GM18519 (cell line): ENCODE results near the gene SIGLEC10.
"Not testable (repeated sequence)": the region's sequence is repeated elsewhere in the genome, so short reads cannot be mapped to it uniquely, and the experiment has no call there.

Source experiments
- ATAC-seq: cut with Tn5 transposase; IDR thresholded peaks from one replicate; pipeline ENCODE4 v1.9.1; 2021; ENCODE audit warnings: mild to moderate bottlenecking, moderate library complexity; ENCODE audit not compliant: unreplicated experiment, low FRiP score

The SIGLEC10 gene, protein sequence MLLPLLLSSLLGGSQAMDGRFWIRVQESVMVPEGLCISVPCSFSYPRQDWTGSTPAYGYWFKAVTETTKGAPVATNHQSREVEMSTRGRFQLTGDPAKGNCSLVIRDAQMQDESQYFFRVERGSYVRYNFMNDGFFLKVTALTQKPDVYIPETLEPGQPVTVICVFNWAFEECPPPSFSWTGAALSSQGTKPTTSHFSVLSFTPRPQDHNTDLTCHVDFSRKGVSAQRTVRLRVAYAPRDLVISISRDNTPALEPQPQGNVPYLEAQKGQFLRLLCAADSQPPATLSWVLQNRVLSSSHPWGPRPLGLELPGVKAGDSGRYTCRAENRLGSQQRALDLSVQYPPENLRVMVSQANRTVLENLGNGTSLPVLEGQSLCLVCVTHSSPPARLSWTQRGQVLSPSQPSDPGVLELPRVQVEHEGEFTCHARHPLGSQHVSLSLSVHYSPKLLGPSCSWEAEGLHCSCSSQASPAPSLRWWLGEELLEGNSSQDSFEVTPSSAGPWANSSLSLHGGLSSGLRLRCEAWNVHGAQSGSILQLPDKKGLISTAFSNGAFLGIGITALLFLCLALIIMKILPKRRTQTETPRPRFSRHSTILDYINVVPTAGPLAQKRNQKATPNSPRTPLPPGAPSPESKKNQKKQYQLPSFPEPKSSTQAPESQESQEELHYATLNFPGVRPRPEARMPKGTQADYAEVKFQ

DNA sequence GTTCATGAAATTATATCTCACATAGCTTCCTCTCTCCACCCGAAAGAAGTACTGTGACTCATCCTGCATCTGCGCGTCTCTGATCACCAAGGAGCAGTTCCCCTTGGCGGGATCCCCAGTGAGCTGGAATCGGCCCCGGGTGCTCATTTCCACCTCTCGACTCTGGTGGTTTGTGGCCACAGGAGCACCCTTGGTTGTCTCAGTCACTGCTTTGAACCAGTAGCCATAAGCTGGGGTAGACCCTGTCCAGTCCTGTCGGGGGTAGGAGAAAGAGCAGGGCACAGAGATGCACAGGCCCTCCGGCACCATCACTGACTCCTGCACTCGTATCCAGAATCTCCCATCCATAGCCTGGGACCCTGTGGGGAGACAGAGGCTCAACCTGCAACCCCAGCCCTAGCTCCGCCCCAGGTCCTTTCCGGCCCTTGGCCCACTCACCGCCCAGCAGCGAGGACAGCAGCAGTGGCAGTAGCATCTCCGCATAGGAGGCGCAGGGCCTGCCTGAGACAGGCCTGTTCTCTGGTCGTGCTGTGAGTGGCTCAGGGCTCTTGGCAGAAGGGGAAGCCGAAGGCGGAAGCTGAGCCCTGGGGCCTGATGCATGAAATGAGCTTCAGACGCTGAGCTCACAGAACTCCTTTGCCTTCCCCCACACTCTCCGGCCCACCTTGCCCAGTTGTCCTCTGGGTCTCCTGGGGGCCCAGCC is at the start of gene SIGLEC10:
TSS of gene SIGLEC10 (minus strand) at position 536 of the 703 bp plus-strand sequence. CDS start at position 475, 61 bp downstream.
- ATAC-seq, result peak; percentile 59

DNA sequence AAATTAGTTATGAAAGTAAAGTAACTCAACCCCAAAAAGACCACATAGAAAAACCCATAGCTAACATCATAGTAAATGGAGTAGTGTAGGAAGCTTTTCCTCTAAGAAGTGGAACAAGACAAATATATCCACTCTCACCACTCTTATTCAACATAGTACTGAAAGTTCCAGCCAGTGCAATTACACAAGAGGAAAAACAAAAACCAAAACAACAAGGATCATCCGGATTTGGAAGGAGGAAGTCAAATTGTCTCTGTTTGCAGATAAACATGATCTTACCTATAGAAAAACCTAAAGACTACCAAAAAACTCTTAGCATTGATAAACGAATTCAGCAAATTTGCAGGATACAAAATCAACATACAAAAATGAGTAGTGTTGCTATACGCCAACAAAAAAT is 49.3 kb upstream of the SIGLEC10 start:
- ATAC-seq, result no peak

DNA sequence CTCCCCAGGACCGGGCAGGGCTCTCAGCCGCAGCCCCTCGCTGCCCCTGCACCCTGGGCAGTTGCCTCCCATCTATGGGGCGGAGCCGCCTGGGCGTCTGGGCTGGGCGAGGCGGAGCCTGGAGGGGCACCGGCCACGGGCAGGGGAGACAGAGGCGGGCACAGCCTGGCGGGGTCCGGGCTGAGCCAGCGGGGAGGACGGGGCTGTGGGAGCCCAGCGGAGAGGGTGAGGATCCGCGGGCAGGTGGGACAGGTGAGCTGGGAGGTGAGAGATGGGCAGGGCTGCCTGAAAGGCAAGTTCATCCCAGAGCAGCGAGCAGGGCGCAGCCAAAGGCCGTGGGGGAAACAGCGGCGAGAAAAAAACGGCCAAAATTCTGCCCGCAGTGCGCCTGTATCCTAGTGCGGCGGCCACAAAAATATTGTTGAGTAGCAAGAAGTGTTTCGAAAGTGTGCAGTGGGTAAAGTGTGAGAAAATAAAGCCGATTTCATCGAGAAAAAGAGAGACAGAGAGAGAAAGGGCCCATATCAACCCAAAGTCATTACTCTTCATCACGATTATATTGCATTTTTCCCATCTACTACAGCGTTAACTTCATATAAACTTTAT is 46.6 kb upstream of the SIGLEC10 start:
- ATAC-seq, result not testable (repeated sequence)

DNA sequence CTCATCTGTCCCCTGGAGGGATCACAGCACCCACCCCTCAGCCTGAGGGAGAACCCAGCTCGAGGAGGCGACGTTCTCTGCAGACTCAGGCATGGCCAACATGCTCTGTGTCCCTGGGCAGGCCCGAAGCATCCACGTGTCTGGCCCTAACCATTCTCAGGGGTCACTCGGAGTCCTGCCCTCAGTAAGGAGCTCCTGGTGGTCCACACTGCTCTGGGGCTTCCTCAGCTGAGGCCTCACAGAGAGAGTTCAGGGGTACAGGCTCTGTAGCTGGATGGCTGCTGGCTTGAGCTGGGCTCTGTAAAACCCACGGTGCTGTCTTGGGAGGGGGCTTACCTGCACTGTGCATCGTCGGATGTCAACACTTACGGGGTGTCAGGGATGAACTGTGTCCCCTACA is 45.2 kb upstream of the SIGLEC10 start:
- ATAC-seq, result no peak

DNA sequence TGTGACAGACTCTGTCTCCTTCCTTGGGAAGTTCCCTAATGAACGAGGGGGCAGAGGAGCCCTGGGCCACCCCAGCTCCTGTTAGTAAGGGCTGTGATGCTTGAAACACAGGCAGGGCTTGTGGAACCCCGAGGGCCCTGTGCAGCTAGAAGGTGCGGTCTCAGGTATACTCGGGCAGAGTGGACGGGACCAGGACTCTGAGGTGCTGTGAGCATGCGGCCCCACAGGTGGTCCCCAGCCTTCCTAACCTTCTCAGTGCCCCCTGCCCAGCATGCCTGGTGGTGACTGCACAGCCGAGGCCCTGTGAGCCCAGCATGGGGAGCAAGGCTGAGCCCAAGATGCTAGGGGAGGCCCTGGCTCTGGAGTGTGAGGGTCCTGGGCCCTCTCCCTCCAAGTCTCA is 44.8 kb upstream of the SIGLEC10 start:
- no peak for ATAC-seq

DNA sequence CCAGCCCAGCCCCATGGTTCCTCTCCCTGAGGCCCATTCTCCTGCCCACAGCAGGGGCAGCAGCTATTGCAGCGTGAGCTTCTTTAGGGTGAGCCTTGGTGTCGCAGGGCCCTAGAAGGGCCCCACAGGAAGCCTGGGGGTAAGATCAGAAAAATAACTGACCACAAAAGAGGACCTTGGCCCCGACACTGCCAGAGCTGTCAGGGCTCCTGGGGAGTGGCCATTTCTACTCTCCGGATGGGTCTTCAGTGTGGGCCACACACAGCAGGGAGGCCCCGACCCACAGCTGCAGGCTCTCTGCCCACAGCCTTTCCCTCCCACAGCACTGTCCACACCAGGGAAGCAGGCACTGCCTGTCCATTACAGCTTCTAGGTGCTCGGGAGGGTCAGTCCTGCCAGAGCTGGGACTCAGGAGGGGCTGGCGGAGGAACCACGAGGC is 44.3 kb upstream of the SIGLEC10 start:
- ATAC-seq, result no peak

DNA sequence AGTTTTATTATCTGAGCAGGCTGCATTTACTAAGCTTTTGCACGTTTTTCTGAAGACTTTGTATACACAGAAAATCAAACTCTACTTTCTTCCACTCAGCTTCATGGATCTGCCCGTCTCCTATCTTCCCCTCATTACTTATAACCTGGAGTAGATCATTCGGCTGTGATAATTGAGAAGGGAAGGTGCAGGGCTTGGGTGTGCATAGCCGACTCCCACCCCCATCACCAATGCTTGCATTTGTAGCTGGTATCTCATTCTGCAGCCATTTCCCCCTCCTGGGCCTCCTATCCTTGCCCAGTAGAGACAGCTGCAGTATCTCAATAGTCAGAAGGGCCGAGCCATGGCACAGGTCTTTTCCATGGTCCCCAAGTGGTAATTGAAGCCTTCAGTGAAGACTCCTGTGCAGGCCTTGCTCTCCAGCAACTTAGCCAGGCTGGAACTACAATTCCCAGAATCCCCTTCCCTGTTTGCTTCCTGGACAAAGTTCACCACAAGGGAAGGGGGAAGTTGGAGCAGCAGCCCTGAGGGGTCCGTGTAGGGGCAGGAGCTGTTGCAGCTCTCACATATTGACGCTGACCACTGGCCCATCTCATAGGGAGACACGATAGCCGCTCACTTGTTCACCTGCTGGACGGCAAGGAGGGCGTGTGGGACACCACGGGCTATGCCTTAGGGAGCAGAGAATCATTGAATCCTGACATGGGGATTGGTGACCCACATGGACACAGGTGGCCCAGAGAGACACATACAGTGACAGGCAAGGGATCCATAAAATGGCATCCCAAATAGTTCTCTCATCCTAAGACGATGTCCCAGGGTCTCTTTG is 42.9 kb upstream of the SIGLEC10 start:
- no peak for ATAC-seq

DNA sequence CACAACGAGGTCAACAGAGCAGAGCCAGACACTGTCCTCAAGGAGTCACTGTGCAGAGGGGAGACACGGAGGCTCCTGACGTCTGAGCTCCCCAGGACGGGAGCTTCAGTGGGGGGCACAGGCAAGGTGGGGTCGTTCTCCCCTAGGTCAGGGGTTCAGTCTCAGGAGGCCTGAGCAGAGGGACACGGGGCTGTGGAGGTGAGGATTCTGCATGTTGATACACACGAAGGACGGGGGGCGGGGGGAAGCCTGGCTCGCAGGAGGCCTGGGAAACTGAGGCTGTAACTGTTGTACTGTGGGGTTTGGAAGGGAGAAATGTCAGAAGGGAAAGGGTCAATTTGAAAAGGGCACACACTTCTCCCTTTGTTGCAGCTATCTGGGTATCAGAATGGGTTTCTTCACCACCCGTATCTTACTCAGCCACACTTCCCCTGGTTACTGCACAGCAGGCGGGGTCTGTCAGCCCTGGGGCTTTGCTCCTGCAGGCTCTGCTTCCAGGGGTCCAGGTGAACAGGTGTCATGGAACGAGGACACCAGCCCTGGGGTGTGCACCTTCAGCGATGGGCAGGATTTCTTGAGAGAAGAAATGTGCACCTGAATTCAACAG is 41.6 kb upstream of the SIGLEC10 start:
- no peak for ATAC-seq

DNA sequence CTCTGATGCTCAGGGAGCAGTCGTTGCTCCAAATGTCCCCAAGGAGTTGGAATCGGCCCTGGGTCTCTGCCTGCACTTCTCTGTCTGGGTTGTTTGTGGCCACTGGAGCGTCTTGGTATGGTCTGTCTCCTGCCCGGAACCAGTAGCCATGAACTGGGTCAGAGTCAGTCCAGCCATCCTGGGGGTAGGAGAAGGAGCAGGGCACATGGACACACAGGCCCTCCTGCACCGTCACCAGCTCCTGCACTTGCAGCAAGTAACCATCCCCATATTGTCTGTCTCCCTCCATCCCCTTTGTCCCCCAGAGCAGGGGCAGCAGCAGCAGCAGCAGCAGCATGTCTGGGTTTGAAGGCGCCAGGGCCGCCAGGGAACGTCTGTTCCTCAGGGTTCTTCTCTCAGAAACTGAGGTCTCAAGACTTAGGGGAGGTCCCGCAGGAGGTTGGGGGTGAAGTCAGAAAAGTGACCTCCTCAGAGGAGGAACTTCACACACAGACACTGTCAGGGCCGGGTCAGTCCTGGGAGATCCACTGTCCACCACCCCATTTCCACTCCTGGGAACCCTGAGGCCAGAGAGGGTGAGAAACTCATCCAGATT is 40.7 kb upstream of the SIGLEC10 start, which contains the start of gene SIGLEC8:
TSS of gene SIGLEC8 (minus strand) at position 404 of the 595 bp plus-strand sequence. CDS start at position 337, 67 bp downstream.
- no peak for ATAC-seq

DNA sequence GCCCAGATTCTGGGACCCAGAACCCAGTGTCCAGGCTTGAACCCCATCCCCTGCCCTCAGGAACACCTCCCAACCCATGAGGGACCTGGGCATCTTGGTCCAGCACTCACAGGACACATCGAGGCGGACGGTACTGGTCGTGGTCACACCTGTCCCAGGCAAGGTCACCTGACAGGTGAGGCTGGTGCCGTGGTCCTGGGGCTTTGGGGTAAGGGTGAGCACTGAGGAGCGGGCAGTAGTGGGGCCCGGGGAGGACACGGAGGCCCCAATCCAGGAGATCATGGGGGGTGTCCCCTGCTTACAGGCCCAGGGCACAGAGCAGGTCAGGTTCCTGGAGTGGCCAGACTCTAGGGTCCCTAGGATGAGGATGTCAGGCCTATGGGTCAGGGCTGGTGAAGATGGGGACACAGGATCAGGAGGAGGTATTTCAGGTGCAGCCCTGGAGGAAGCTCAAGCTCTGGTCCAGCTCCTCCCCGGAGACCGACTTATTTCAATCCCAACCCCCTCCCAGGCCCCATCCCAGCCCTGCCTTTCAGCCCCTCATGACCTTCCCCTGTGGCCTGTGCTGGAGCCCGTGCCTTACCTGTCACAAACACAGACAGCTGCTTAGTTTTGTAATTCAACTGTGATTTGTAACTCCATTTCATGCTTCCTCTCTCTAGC is 40.0 kb upstream of the SIGLEC10 start:
- no peak for ATAC-seq

DNA sequence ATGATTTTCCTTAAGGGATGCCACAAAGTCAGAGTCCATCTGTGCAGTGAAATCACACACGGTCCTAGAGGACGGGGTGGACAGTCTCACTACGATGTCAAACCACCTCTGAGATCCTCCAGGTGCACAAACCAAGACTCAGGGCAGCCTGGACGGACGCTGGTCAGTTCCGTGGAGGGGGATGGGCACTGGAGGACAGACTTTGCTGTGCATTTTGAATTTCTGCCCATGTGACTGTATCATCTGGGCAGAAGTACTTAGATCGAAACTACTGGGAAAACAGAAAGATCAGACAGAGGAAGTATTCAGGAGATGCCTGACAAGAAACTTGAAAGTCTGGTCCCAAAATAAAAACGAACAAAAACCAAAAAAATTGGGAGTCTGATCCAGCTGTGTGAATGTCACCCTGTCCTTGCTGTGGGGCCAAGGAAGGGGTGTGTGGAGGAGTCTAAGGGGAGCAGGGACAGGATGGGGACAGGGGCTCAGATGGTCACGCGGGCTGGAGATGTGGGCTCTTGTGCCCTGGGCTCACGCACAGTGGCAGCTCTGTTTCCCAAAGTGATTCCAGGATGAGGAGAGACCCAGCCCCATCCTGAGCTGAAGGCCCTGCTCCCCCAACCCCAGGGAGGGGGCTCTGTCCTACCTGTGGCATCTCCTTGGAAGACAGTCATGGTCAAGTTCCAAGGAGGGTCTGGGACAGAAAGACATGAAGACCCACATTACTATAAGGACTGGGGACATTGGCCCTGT is 39.3 kb upstream of the SIGLEC10 start:
- ATAC-seq, result no peak

DNA sequence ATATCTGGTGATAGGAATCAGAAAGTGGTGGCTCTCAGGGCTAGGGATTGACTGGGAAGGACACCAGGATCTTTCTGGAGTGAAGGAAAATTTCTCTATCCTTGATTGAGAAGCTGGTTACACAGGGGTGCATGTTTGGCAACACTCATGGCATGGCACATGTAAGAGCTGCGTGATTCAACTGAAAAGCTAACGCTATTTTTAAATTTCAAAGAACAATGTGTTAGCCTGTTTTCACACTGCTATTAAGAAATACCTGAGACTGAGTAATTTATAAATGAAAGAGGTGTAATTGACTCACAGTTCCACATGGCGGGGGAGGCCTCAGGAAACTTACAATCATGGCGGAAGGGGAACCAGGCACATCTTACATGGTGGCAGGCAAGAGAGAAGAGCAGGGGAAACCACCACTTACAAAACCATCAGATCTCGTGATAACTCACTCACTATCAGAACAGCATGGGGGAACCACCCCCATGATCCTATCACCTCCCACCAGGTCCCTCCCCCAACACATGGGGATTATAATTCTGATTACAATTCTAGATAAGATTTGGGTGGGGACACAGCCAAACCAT is 33.4 kb upstream of the SIGLEC10 start:
- ATAC-seq, result no peak

DNA sequence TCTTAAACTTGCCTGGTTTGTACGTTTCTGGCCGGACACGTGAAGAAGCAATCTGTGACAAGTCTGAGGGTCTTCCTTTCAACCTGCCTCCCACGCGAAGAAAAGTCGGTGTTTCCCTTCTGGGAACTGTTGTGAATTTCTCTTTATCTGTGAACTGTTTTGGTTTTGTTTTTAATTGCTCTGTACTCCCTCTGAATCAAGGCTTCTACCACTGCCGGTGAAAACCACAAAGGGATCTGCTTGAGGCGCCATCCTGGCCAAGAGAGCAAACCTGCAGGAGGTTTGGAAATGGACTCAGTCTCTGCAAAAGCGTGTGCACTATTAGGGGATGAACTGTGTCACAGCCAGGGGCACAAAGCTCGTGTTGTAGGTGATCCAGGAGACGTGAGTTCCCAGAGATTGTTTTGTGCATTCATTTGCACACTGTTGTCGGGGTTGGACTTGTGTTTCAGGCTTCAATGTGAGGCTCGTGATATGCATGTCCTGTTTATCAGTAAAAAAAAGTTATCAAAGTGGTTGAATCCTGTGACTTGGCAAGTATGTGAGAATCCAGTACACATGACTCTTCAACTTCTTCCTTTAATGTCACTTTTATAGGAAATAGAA is 31.1 kb upstream of the SIGLEC10 start:
- no peak for ATAC-seq

DNA sequence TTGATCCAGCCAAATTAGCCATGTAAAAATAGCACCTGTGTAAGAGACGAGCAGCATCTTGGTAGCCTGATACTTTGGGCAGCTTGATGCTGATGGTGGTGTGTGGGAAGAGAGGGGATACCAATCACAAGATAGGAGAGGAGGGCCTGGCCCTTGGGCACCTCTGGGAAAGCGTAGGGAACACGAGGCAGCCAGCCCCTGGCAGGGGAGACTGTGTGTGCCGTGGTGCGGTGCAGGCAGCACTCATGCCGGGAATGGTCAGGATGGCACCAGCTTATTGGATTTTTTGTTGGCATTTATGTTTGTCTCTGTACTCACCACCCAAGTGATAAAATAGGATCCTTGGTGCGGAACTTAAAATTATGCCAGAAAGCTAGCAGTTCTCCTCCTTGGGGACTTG is 30.6 kb upstream of the SIGLEC10 start:
- no peak for ATAC-seq

DNA sequence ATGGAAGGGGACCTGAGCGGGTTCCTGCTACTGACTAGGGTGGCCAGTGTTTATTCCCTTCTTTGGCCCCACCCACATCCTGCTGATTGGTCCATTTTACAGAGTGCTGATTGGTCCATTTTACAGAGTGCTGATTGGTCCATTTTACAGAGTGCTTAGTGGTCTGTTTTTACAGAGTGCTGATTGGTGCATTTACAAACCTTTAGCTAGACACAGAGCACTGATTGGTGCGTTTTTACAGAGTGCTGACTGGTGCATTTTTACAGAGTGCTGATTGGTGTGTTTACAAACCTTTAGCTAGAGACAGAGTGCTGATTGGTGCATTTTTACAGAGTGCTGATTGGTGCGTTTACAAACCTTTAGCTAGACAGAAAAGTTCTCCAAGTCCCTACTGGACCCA is 30.1 kb upstream of the SIGLEC10 start:
- ATAC-seq, result not testable (repeated sequence)

DNA sequence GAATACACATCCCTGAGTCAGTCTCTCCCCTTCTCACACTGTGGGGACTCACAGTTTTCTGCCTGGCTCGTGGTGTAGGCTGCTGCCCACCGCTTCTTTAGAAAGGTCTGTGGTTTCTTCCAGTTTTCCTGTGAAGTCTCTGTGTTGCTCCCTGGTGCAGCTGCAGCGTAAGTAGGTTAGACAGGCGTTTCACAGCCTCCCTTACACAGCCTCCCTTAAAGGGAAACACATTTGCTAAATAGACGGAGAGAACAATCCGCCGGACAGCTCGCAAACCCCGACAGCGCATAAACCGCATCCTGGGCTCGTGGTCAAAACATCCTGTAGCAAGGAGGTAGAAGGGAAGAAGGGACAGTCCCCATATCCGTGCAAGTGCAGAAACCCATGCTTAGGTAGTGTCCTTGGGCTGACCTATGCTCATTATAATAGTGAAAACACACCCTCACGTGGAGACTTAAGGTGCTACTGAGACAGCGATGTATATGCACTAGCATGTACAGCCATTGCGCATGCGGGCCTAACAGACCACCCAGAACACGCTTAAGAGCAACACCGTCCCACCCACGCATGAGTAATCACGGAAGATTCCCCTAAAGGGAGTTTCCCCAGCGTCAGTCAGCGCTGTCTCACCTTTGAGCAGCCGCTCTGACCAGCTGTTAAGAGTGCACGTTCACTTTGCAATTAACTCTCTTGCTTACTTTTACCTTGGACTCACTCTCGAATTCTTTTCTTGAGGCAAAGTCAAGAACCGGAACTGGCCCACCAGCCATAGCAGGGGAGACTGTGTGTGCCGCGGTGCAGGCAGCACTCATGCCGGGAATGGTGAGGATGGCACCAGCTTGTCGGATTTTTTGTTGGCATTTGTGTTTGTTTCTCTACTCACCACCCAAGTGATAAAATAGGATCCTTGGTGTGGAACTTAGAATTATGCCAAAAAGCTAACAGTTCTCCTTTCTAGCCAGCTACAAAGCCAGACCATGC is 24.3 kb upstream of the SIGLEC10 start:
- ATAC-seq, result peak; percentile 72
